GM19351 (cell line): ENCODE results near the gene LY86.
A peak's percentile ranks its signal among the peaks of the same experiment; 100 is the strongest.

Source experiments
- ATAC-seq: cut with Tn5 transposase; IDR thresholded peaks from one replicate; pipeline ENCODE4 v1.9.1; 2021; ENCODE audit warnings: mild to moderate bottlenecking, moderate library complexity; ENCODE audit not compliant: unreplicated experiment

LY86 gene

DNA sequence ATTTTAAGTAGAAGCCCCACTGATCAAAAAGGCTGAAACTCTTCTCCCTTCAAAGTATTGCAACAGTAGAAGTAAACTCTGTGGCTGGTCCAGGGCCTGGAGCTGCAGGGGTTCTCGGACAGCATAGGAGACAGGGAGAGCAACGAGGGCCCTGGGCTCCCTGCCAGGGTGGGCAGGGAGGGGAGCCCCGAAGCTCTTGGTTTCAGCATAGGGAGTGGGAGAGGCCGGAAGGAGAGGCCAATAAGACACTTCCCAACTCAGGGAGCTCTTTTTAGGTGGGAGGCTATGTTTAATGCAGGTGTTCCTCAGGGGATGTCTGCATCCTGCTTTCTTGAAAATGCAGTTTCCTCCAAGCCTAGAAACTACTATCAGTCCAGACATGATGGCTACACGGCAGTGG, 91.1 kb downstream of the LY86 start:
- ATAC-seq, result no peak

DNA sequence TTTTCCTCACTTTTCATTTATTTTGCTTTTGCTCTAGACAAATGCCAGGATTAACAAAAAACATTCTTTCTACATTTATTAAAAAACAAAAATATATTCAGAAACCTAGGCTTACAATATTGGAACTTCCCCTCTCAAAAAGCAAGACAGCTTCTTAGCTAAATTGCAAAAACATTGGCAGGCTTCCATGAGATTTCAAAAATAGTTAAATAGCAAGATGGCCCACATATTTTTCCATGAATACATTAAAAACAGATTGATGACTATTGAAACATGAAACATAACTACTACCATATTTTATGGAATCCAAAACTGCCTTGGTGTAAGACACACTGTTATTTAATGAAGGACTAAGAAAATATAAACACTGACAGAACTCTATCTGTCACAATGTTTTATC, 92.0 kb downstream of the LY86 start:
- no peak for ATAC-seq

DNA sequence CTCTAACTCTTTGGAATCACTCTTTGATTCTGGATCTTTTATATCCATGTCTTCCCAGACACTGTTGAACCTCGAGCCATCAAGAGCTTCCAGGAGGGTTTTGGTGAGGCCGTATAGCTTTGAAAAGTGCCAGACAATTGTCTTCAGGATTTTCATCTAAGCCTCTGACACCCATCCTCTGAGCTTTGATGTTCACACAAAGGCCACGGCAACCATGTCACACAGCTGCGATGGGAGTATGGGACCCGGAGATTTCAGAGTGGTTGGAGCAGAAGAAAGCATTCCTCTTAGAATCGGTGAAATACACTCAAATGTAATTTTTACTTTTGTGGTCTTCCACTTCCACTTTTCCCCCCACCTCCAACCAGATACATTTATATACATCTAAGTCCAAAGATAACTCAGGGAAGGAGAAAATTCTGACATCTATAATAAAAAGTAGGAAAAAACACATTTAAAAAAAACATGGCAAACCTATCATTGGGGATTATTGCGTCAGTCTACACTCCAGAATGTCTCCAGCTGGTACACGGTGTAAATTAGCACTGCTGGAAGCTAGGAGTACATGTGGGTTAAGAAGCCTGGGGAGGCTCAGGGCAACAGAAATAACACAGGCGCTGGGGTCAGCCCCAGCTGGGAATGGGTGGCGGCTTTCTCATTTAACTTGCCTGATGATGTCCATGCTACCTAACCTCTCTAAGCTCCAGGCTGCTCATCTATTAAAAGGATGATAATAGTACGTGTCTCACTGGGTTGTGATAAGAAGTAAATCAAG, 92.7 kb downstream of the LY86 start:
- no peak for ATAC-seq

DNA sequence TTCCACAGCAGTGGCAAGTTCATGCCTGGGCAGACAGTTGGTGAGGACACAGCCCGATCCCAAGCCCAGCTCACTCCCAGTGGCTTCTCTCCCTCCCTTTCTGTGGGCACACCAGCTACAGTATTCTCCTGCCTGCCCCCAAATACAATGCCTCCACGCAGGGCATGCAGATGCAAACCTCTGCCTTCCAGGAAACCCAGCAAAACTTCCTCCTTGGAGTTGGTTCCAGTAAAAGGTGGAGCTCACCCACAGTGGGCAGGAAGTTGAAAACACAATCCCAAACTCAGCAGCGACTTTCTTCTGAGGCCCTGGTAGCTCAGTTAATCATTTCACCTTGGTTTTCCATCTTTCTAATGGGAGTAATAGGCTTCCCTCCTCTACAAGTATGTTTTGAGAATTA, 93.7 kb downstream of the LY86 start:
- ATAC-seq, result no peak

DNA sequence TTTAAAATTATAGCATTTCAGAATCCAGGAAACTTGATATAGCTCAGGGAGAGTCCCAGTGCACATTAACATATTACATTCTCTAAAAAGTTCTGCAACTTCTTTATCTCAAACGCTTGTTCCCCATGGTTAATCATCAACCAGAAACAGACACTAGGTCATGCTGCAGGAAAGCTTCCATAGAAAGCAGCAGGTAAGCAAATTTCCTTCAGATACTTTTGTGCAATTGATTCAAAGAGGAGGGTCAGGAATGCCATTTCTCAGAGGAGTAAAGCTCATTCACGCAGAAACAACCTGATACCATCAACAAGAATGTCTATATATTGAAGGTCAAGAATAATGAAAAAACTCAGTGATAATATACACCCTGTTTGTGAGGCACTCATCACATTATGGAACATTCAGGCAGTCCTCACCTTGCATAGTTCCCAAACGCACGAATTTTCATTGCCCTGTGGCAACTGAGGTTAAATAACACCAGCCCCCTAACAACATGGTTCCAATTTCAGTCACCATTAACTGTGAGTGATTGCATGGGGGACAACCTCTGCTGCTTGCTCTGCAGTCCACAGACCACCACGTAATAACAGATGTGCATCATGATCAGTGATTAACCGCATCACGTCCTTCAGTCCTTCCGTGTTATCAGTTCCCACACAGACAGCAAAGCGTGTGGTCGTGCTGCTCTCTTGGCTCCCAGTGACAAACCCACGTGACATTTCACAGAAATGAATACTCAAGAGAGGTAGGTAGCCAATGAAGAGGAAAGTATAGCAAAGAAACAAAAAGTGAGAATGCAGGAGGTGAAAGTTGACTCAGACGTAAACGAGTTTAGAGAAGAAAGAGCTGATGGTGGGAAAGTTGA, 95.7 kb downstream of the LY86 start:
- peak; percentile 94 for ATAC-seq

DNA sequence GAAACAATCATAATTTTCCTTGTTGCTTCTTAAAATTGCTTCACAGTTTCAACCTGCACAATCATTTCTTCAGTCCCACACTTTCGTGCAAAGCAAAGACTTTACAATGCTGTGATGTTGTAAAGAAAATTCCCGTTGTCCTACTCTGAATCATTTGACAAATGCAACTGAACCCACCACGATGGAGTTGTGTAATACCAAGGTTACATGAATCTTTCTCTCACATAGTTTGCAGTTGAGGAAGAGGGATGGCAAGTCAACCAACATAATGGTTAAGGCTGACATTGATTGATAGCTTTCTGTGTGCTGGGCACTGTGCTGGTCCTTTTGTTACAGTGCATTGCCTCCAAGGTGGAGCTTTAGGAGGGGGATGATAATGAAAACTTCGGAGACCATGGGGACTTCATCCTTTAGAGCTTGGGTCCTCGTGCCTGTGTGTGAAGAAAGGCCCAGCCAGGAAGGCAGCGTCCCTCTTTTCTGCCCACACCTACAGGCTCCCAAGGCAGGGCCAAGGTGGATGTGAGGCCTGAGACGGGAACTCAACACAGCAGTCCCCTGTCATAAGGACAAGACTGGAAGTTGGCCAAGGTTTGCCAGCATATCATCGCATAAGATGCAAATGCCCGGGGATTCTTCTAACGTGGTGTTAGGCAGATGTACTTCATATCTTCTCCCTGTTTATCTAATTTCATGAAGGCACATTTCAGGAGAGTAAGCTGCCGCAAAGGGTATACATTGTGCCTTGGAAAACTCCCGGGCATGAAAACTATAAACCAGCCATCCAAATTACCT, 96.9 kb downstream of the LY86 start:
- no peak for ATAC-seq

DNA sequence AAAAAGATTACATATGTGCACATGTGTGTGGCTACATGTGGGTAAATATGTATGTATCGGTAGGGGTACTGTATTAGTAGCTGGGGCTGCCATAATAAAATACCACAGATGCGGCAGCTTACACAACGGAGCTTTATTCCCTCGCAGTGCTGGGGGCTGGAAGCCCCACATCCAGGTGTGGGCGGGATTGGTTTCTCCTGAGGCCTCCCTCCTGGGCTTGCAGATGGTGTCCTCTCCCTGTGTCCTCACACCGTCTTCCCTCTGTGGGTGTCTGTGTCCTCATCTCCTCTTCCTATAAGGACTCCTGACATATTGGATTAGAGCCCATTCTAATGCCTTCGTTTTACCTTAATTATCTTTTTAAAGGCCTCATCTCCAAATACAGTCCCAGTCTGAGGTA, 97.7 kb downstream of the LY86 start:
- ATAC-seq, result no peak

DNA sequence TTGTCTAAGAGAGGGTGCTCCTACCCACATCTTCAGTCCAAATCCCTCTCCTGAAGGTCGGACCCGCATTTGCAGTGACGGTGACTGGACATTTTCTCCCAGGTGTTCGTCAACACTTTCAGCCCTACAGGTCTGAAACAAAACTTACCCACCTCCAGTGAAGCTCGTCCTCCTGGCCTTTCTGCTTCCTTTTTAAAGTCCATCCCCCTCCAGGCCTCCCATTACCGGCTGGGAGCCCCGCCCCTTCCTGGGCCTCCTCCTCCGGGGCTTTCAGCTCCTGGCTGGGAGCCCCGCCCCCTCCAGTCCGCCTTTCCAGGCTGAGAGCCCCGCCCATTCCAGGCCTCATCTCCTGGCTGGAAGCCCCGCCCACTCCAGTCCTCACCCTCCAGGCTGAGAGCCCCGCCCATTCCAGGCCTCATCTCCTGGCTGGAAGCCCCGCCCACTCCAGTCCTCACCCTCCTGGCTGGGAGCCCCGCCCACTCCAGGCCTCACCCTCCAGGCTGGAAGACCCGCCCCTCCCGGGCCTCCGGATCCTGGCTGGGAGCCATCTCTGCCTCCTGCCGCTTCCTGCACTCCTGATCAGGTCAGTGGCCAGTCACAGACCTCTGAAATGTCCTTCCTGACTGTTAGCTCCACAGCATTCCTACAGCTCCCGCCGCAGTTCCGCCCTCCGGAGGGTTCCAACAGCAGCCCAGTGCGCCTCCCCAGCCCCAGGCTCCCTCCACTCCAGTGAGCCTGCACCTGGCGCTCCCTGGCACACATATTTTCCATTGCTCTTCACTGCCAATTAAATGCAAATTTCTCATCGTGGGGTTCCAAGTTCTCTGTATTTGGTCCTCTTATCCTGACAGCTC, 98.5 kb downstream of the LY86 start:
- no peak for ATAC-seq

DNA sequence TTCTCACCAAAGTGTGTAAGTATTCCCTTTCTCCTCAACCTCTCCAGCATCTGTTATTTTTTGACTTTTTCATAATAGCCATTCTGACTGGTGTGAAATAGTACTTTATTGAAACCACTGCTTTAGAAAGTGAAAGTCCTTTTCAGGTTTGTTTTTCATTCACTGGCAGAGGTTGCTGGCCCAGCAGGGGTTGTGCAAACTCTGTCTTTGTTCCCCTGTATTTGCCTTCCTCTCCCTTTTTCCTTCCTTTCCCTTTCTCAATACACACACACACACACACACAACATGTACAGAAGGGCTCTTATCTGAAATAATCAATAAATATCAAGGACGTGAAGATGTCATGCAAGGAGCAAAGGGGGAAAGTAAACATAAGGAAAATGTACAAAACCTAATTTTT, 99.8 kb downstream of the LY86 start:
- ATAC-seq, result no peak

DNA sequence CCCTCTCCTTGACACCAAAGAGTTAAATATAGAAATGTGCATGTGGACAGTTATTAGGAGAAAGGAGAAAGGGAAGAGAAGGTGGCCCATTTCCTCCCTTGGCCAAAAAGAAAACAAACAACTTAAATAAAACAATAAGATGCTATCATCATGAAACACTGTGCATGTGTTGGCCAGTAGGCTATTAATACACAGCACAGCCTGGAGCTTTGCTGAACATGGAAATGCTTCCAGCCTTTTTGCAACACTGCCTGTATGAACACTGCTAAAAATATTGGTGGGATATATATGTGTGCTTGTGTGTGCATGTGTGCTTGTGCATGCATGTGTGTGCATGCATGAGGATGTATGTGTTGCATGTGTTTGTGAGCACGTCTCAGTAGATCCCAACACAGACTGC, 100.4 kb downstream of the LY86 start:
- ATAC-seq, result no peak

DNA sequence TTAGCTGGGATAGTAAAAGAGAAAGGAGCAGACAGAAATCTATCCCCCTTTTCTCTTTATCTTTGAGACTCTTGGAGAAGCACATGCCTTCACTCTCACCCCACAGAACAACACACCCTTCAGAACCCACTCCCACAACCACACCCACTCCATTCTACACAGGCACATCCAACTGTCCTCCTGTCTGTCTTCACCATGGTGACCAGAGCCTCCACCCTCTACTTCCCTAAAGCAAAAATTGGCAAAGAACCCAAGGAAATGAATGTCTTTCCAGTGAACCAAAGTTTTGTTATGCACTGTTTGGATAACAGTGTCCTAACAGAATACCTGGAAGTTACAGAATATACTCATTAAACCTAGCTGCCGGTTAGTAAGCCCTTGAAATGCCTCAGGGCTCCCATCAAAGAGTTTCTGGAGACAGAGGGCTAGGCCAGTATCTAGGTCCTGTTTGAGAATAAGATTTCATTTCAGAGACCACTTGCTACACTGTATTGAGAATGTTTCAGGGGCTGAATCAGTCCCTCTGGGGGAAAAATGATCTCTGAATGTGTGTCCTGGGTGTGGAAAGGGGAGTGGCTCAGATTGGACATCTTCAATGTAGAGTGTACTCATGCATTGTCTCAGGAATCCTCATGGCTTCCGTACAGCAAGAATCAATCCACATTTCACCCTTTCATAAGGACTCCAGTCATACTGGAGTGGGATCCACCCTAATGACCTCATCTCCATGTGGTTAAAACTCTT, 101.1 kb downstream of the LY86 start:
- ATAC-seq, result no peak

DNA sequence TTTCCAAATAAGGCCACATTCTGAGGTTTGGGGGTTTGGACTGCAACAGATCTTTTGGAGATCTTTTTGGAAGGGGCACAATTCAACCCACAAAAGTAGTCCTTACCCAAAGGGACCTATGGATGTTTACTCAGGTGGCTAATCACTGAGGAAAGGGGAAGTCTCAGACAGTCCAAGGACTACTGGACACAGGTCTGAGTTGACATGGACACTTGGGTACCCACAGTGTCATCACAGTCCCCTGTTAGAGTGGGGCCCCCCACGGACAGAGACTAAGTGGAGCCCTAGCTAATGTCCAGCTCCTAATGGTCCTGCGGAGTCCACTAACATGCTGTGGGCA, 101.6 kb downstream of the LY86 start:
- no peak for ATAC-seq

DNA sequence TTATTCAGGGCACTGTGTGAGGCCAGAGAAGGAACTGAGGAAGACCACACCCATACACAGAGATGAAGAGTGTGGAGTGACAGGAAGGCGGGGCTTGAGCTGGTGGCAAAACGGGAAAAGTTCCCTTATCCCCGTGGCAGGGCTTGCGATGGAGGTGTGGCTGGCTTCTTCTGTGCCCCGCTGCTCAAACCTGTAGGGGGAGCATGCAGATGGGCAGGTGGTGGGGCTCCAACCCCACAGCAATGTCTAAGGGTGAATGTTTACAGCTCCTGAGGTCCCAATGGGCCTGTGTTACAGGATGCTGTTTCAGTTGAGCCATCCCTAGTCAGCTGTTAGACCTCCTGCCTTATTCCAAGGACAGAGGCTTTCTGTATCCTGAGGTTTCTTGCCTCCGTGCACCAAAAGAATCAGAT, 105.9 kb downstream of the LY86 start:
- ATAC-seq, result no peak

DNA sequence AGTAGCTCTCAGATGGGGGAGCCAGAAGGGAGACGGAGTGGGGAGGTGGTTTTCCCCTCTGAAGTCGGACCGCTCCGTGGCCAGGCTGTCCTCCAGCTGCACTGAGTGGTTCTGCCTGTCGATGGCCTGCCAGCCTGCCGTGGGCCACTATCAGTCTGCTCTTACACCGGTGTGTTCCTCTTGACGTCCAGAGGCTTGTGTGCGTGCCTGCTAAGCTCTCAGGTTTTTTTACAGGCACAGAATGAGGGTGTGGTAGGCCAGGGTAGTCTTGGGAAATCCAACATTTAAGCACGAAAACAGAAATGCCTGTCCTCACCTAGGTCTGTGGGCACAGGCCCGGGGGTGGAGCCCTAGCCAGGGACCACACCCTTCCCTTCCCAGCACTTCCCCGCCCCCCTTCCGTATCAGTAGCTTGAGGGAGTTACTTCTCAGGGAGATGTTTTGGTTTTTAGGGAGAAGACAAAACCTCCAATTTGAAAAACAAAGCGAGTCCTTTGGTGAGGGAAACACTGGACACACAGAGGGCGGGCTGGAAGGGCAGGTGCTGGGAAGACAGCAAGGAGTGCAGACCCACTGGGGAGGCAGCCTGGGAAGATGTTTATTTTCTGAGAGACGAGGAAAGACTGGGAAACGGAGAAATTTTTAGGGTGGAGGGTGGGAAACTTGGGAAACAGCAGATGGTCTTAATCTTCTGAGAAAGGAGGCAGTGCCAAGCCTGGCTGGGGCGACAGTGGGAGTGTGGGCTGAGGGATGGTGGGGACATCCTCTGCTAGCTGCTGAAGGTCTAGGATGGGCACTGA, 106.5 kb downstream of the LY86 start:
- ATAC-seq, result no peak

DNA sequence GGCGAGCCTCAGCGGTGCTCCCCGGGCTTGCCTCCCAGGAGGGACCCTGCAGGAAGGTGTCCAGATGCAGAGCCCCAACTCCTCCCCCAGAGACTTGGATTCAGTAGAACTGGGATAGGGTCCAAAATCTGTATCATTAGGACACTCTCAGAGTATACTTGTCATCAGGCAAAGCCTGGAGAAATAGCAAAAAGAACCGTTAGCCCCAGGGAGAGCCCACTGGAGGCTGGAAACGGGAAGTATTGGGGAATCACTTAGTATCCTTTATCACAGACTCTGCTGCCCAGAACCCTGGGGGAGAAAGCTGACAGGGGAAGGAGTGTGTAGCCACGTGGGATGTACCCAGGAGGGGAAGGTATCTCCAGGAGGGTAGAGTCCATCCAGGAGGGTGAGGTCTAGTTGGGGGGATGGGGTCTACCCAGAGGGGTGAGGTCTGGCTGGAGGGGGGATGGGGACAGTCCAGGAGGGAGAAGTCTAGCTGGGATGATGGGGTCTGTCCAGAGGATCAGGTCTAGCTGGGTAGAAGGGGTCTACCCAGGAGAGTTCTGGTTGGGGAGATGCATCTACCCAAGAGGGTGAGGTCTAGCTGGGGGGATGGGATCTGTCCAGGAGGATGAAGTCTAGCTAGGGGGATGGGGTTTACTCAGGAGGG, 107.2 kb downstream of the LY86 start:
- no peak for ATAC-seq

DNA sequence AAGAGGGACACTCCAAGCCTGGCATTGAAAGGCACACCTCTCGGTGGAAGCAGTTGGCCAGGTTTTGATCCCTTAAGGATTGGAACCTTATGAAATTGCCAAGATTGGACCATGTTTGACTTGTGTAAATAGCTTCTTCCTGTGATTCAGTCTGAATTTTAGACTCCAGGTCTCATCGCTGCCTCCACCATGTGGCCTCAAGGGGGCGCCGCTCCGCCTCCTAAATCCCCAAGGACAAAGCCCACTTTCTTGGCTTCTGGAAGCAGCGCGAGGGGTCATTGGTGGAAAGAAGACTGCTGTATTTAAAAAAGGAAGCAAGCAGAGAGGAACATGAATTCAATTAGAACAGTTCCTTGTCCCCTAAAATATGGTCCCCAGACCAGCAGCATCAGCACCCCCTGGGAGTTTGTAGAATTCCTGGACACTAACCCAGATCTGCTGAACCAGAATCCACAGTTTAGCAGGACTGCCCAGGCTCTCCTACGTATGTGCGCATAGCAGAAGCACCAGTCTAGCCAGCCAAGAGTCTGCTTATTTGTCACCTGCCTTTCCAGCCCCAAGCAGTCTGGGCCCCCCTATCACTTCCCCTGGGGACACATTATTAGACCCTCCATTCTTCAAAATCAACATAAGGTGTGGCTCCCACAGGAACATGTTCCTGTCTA, 108.5 kb downstream of the LY86 start:
- ATAC-seq, result no peak

DNA sequence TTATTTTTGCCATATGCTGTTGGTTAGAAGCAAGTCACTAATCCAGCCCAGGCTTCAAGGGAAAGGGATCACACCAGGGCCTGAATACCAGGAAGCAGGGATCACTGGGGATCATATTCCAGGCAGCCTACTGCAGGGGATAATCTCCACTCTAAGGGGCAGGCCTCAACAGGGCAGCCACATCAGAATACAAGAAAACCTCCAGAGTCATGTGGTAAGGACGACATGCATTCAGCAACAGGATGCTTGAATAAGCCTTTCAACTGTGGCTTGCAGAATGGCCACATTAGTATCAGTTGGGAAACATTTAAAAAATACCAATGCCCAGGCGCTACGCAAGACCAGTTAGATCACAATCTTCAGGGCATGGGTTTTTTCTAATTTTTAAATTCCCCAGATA, 109.1 kb downstream of the LY86 start:
- ATAC-seq, result no peak

DNA sequence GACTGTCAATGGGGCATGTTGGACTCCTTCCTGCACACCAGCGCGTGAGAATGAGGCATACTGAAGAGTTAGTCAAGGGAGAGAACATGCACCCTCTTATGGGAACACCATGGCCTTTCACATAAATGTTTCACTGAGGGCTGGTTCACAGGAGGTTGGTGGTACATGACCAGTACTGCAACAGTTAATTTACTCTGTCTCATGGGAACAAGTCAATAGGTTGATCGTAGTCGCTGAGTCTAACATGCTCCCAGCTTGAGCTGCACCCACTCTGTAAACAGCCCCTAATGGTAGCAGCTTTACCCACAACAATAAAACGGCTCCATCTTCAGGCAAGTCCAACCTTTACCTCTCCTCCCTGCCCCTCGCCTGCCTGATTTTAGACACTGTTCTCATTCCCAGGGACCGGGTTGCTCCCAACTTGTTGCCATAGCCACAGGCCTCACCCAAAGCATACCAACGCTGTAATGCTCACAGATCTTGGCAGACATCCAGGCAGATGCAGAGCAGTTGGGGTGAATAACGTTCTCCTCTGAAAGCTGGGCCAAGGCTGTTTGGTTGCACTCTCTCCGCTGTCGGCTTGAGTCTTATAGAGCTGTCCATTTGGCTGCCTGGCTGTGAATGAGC, 111.3 kb downstream of the LY86 start:
- no peak for ATAC-seq
